ENCODE results near the gene CACNG4.

DNA sequence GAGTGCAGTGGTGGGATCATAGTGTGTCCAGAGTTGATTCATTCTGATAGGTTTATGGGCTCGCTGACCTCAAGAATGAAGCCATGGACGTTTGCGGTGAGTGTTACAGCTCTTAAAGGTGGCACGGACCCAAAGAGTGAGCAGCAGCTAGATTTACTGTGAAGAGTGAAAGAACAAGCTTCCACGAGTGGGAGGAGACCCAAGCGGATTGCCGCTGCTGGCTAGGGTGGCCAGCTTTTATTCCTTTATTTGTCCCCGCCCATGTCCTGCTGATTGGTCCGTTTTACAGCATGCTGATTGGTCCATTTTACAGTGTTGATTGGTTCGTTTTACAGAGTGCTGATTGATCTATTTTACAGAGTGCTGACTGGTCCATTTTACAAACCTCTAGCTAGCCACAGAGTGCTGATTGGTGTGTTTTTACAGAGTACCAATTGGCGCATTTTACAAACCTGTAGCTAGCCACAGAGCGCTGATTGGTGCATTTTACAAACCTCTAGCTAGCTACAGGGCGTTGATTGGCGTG is 17.5 kb downstream of the CACNG4 start:
- TF ChIP-seq, protein P1, sequence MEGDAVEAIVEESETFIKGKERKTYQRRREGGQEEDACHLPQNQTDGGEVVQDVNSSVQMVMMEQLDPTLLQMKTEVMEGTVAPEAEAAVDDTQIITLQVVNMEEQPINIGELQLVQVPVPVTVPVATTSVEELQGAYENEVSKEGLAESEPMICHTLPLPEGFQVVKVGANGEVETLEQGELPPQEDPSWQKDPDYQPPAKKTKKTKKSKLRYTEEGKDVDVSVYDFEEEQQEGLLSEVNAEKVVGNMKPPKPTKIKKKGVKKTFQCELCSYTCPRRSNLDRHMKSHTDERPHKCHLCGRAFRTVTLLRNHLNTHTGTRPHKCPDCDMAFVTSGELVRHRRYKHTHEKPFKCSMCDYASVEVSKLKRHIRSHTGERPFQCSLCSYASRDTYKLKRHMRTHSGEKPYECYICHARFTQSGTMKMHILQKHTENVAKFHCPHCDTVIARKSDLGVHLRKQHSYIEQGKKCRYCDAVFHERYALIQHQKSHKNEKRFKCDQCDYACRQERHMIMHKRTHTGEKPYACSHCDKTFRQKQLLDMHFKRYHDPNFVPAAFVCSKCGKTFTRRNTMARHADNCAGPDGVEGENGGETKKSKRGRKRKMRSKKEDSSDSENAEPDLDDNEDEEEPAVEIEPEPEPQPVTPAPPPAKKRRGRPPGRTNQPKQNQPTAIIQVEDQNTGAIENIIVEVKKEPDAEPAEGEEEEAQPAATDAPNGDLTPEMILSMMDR (conservative IDR thresholded peaks at IDR 0.05; ENCODE audit: low read length): no peak
- no peak for TF ChIP-seq EZH2phosphoT487 (IDR thresholded peaks at IDR 0.05; ENCODE audit: borderline replicate concordance)
